GM12875 (cell line): ENCODE data around the gene TSPO2.

Experiments used
- H3K4me3 ChIP-seq: one replicate; pipeline ENCODE4 v1.5.1; 2011; ENCODE audit warnings: low read depth, low read length, control low read depth
- TF ChIP-seq, protein P1 (sequence below): IDR thresholded peaks from 2 replicates; pipeline ENCODE4 v1.5.1; 2011; ENCODE audit warnings: low read depth, mild to moderate bottlenecking, control low read depth, inconsistent platforms, low read length, moderate library complexity, borderline replicate concordance; ENCODE audit not compliant: insufficient read depth

TSPO2 gene

DNA sequence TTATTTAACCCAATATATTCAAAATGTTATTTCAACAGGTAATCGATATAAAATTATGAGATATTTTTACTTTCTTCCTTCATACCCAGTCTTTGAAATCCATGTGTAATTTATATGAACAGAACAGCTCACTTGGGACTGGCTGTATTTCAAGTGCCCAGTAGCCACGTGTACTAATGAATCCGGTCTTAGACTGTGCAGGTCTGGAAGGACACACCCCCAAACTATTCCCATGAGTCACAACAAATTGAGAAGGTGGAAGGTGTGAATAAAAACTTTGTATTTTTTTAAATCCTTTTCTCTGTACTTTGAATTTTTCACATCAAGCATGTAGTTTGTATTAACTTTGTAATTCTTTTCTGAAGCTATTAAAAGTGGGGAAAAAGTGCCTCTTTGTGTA lies 6.1 kb upstream of the TSPO2 start:
- no peak overlapping the region for H3K4me3 ChIP-seq

DNA sequence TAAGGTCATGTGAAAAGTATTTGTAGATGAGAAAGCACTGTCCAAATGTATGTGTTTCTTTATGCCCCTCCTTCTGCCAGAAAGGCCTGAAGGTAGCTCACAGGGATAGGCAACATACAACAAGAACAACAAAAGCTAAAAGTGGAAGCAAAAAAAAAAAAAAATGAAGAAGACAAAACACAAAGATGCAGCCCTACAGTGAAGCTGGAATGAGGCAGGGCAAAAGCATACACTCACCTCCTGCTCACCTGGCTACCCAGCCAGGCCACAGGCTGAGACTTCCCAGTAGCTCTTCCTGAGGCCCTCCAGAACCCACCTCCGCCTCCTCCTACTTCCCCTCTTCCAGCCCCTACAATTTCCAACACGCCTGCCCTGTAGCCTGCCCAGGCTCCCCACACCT lies 5.7 kb upstream of the TSPO2 start:
- TF ChIP-seq, protein P1, sequence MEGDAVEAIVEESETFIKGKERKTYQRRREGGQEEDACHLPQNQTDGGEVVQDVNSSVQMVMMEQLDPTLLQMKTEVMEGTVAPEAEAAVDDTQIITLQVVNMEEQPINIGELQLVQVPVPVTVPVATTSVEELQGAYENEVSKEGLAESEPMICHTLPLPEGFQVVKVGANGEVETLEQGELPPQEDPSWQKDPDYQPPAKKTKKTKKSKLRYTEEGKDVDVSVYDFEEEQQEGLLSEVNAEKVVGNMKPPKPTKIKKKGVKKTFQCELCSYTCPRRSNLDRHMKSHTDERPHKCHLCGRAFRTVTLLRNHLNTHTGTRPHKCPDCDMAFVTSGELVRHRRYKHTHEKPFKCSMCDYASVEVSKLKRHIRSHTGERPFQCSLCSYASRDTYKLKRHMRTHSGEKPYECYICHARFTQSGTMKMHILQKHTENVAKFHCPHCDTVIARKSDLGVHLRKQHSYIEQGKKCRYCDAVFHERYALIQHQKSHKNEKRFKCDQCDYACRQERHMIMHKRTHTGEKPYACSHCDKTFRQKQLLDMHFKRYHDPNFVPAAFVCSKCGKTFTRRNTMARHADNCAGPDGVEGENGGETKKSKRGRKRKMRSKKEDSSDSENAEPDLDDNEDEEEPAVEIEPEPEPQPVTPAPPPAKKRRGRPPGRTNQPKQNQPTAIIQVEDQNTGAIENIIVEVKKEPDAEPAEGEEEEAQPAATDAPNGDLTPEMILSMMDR, result no peak
- no peak overlapping the region for H3K4me3 ChIP-seq

More for the DNA sequence above, 6.1 kb upstream of the TSPO2 start:
- TF ChIP-seq, protein P1, result no peak

DNA sequence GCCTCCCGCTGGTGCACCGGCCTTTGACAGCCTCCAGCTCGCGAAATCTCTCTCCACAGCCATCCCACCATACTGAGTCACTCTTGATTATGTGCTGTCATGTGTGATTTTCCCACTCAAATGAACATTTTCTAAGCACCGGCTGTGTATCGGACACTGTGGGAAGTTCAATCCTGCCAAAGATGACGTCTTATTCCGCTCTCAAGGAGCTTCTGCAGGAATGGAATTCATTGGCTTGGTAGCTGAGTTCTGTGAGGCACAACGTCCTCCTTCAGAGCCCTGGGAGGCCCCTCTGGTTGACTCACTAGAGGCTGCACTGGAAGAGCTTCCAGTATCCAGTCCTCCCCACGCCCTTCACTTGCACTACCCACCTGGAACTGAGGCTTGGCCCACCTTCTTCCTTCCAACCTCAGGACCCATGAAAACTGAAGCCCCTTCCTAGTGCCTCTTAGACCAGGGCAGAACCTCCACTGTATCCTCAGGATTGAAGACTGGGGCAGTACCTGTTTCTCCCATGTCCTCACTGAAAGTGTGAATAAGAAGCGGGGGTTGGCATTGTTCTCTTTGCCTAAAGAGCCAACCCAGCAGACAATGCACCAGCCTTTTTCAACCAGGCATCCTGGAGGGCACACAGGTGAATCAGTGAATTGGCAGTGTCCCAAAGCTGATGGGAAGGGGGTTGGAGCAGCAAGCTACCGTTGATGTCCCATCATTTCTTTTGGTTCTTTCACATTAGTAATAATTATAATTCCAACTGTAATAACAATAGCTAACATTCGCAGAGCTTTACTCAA lies 5.0 kb upstream of the TSPO2 start:
- TF ChIP-seq, protein P1, result no peak
- H3K4me3 ChIP-seq, result no peak overlapping the region

DNA sequence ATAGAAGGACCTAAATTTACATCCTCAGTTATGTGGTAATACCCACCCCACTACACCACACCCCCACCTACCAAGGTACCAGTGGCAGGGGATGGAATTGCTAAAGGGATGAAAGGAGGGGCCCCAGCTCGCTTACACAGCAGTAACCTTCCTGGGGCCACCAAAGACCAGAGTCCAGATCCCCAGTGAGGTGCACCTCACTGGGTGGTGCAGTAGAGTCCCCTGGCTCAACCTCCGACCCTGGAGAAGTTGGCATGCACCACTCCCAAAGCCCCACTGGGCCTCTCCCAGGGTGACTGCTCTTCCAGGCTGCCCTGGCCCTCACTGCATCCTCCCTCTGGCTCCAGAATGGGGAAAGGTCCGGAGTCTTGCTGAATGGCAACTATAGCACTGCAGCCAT lies 4.1 kb upstream of the TSPO2 start:
- no peak overlapping the region for H3K4me3 ChIP-seq
- TF ChIP-seq, protein P1, result no peak

DNA sequence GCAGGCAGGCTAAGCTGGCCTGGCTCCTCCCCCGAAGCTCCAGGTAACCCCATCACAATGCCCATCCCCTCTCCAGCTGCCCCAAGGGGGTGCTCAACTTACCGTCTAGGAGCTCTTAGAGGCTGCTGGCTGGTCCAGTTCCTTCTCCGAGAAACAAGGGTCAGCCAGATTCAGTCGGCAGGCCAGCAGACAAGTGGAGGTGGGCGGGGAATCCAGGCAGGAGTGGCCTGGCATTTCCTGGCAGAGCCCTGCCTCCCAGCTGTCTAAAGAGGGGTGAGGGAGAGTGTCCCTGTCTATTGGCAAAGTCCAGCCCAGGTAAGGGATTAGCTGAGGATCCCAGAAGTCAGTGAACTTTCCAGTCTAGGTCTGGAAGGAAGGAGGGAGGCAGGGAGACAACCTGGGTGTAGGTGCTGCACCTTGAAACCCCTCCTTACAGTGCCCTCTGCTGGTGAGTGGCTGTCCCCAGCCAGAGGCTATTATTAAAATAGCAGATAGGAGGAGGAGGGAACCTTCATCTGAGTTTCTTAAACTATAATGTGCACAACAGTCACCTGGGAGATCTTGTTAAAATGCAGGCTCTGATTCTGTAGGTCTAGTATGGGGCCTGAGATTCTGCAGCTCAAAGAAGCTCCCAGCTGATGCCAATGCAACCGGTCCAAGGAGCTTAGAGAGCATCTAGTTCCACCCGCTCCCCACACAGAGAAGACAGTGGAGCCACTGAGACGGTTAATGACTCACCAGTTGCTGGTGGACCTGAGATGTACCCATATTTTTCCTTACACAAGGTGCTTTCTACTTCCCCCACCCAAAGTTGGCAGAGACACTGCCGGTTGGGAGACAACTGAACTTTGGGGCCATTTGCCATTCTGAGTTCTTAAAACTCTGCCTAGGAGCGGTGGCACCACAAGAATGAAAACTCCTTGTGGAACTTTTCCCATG lies 2.9 kb upstream of the TSPO2 start, which contains the start of gene UNC5CL:
UNC5CL (minus strand) TSS at position 162 of the 939 bp plus-strand sequence. CDS start 4,147 bp downstream, outside the sequence.
- TF ChIP-seq, protein P1, result peak; percentile 75; the same call in 1 of the 2 replicates
- no peak within 1 kb of the TSS for H3K4me3 ChIP-seq

DNA sequence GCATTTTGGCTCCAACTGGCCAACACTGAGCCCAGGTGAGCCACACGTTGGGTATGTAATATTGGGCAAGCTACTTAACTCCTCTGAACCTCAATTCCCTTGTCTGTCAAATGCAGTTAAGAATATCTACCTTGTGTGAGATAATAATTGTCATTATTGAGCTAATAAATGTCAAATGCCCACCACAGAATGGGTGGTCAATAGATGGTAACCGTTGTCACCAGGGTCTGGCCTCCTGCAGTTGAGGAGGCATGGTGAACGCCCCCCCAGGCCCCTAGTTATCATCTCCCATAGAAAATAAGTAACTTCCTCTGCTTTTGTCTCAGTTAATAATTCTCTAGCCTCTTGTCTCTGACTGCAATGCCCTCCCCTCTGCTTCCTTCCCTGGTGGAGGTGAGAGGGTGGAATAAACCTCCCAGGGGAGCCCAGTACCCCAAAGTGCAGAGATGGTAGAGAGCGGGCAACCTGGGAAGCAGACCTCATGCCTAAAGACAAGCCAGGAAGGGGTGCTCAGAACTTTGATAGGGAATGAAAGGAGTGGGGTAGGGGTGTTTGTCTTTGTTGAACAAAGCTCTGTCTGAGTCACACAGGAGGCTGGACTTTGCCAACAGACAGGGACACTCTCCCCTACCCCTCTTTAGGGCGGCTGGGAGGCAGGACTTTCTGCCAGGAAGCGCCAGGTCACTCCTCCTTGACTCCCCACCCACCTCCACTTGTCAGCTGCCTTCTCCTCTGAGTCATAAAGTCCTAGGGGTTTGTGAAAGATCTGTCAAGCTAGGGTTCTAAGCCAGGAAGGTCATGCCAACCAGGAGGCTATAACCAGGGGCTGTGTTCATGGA lies 1.9 kb upstream of the TSPO2 start:
- TF ChIP-seq, protein P1, result no peak
- H3K4me3 ChIP-seq, result no peak overlapping the region
